ENCODE results near the gene C16orf89.

C16orf89 gene

GRCh38 chr16:4994719-4995434 is 70.9 kb downstream of the C16orf89 start:
- in situ Hi-C loops (cut with MboI; ENCODE audit: low pct_unique_long_range_greater_than_20kb, low sequenced_read_pairs, unreplicated experiment), result no loop called here
- TF ChIP-seq CTCF (IDR thresholded peaks at IDR 0.05; ENCODE audit: extremely low read depth, insufficient read depth, missing control alignments), result no peak
- no peak for DNase-seq (ENCODE audit: low spot score)
